ENCODE measurements around the gene GGA2. TPM values are rescaled to one million over a fixed set of nuclear protein-coding genes. Genes with fewer than 3 reads are reported as not detected.

The GGA2 gene
- 37.2 to 43.0 TPM (median 40.4 TPM) in 3 replicates for total RNA-seq
- long read RNA-seq, full-length matches to known transcripts = 75 of 96 reads
- long read RNA-seq, partial matches to known transcripts = 3 of 96 reads
- long read RNA-seq, other reads (novel, unspliced or antisense) = 18 of 96 reads

- Mint-ChIP-seq H3K9me3 (ENCODE audit: low read depth) (no peaks in the 10 kb centered on the region), H3K4me1 (ENCODE audit: low read depth) (peaks cover 37% of the 10 kb centered on the region), H3K36me3 (ENCODE audit: low read depth) (peaks cover 3% of the 10 kb centered on the region), H3K4me3 (ENCODE audit: unreplicated experiment) (peak within 1 kb of the TSS; percentile 78), H3K27me3 (ENCODE audit: low read depth) (no peaks in the 10 kb centered on the region), H3K27ac (ENCODE audit: unreplicated experiment) (peak within 1 kb of the TSS; percentile 66)
- no peak for TF ChIP-seq CTCF (IDR thresholded peaks at IDR 0.05)
- peak; percentile 73 for DNase-seq (ENCODE audit: low spot score)
Measured at GRCh38 chr16:23510164-23510914, at the start of gene GGA2. Gene GGA2 (minus strand): TSS chr16:23510494. CDS start chr16:23510411, 83 bp downstream.

- Mint-ChIP-seq H3K9me3 (ENCODE audit: low read depth) (no peaks in the 10 kb centered on the region), H3K36me3 (ENCODE audit: low read depth) (peaks cover 12% of the 10 kb centered on the region), H3K4me1 (ENCODE audit: low read depth) (peaks cover 35% of the 10 kb centered on the region), H3K4me3 (ENCODE audit: unreplicated experiment) (peak overlapping the region; percentile 90), H3K27ac (ENCODE audit: unreplicated experiment) (peak overlapping the region; percentile 91), H3K27me3 (ENCODE audit: low read depth) (no peaks in the 10 kb centered on the region)
- TF ChIP-seq CTCF (IDR thresholded peaks at IDR 0.05) = no peak
- no peak for DNase-seq (ENCODE audit: low spot score)
Measured at GRCh38 chr16:23557779-23558702, 47.7 kb upstream of the GGA2 start.

- H3K36me3 Mint-ChIP-seq (ENCODE audit: low read depth) = peaks cover 7% of the 10 kb centered on the region
- no peaks in the 10 kb centered on the region for H3K27me3 Mint-ChIP-seq (ENCODE audit: low read depth)
- peak within 1 kb of the TSS; percentile 90 for H3K4me3 Mint-ChIP-seq (ENCODE audit: unreplicated experiment)
Measured at GRCh38 chr16:23556881-23557778, 46.8 kb upstream of the GGA2 start, which contains the start of the genes EARS2 and UBFD1. Gene EARS2 (minus strand): TSS chr16:23557350. CDS start chr16:23557343, 7 bp downstream. Gene UBFD1 (plus strand): TSS chr16:23557727. CDS start chr16:23557743, 16 bp downstream.

GRCh38 chr16:23554536-23554935 is 44.2 kb upstream of the GGA2 start:
- Mint-ChIP-seq H3K27me3 (ENCODE audit: low read depth) (no peaks in the 10 kb centered on the region), H3K9me3 (ENCODE audit: low read depth) (no peaks in the 10 kb centered on the region), H3K4me1 (ENCODE audit: low read depth) (peaks cover 25% of the 10 kb centered on the region), H3K36me3 (ENCODE audit: low read depth) (peaks cover 10% of the 10 kb centered on the region), H3K4me3 (ENCODE audit: unreplicated experiment) (no peak overlapping the region), H3K27ac (ENCODE audit: unreplicated experiment) (peak overlapping the region; percentile 13)
- no peak for TF ChIP-seq CTCF (IDR thresholded peaks at IDR 0.05)
- DNase-seq (ENCODE audit: low spot score) = no peak

More at GRCh38 chr16:23556881-23557778, 46.8 kb upstream of the GGA2 start, which contains the start of the genes EARS2 and UBFD1:
- peak within 1 kb of the TSS; percentile 91 for H3K27ac Mint-ChIP-seq (ENCODE audit: unreplicated experiment)
- H3K4me1 Mint-ChIP-seq (ENCODE audit: low read depth) = peaks cover 35% of the 10 kb centered on the region
- H3K9me3 Mint-ChIP-seq (ENCODE audit: low read depth) = no peaks in the 10 kb centered on the region
- DNase-seq (ENCODE audit: low spot score) = peak; percentile 99
- TF ChIP-seq CTCF (IDR thresholded peaks at IDR 0.05) = peak; percentile 91
